IMR-90 (cell line): ENCODE data around the gene PLEKHH2. TPM values are rescaled to one million over a fixed set of nuclear protein-coding genes. Genes with fewer than 3 reads are reported as not detected.
A peak's percentile ranks its signal among the peaks of the same experiment; 100 is the strongest.

Source experiments
- ATAC-seq: fragments of 200-7000 bp; cut with Tn5 transposase; 2 replicates; pipeline ENCODE4 v1.9.1; 2020; ENCODE audit warnings: low read depth, mild to moderate bottlenecking, moderate library complexity
- BruUV-seq: library from RNA; stranded (reverse); fragments of 400-500 nt; replicated peaks from 2 replicates; lab custom pipeline; 2021; lab: Mats Ljungman, UMichigan
- CTCF ChIA-PET: fragments of 300-600 bp; formaldehyde crosslinking; extraction: SDS; loops from one replicate; lab custom pipeline; 2021; ENCODE audit warnings: antibody characterized with exemption; lab: Yijun Ruan, JAX
- POLR2A ChIA-PET: fragments of 300-600 bp; sonication (Branson Sonifier 250); formaldehyde crosslinking; loops from one replicate; lab custom pipeline; 2022; ENCODE audit warnings: antibody characterized with exemption; ENCODE audit not compliant: unreplicated experiment; lab: Charles Lee
- DNase-seq: peaks from one replicate; pipeline ENCODE4 v3.0.0; 2013
- H2AFZ ChIP-seq: replicated peaks from 2 replicates; pipeline ENCODE3; 2013; ENCODE audit warnings: low read length, mild to moderate bottlenecking; ENCODE audit not compliant: poor library complexity
- H2AK5ac ChIP-seq: 2 replicates; pipeline ENCODE4 v1.6.1; 2013; ENCODE audit warnings: low read depth, low read length, inconsistent platforms
- H2AK9ac ChIP-seq: replicated peaks from 2 replicates; pipeline ENCODE3; 2013; ENCODE audit warnings: mild to moderate bottlenecking, low read depth, low read length, moderate library complexity; ENCODE audit not compliant: poor library complexity
- H2BK120ac ChIP-seq: 2 replicates; pipeline ENCODE4 v1.6.1; 2013; ENCODE audit warnings: low read depth, low read length, inconsistent platforms
- H2BK15ac ChIP-seq: 3 replicates; pipeline ENCODE4 v1.6.1; 2013; ENCODE audit warnings: low read depth, low read length, inconsistent platforms
- H2BK20ac ChIP-seq: 2 replicates; pipeline ENCODE4 v1.6.1; 2013; ENCODE audit warnings: low read depth, mild to moderate bottlenecking, inconsistent platforms, low read length, moderate library complexity
- H2BK5ac ChIP-seq: 2 replicates; pipeline ENCODE4 v1.6.1; 2013; ENCODE audit warnings: mild to moderate bottlenecking, low read depth, low read length, inconsistent platforms; ENCODE audit not compliant: poor library complexity, severe bottlenecking
- H3K14ac ChIP-seq: replicated peaks from 2 replicates; pipeline ENCODE4 v1.6.1; 2013; ENCODE audit warnings: low read depth, low read length, inconsistent platforms
- H3K18ac ChIP-seq: 2 replicates; pipeline ENCODE4 v1.6.1; 2013; ENCODE audit warnings: low read depth, low read length, control low read depth
- H3K23ac ChIP-seq: 2 replicates; pipeline ENCODE4 v1.6.1; 2013; ENCODE audit warnings: low read depth, low read length, inconsistent platforms
- H3K27ac ChIP-seq: 2 replicates; pipeline ENCODE4 v1.5.1; 2013; ENCODE audit warnings: mild to moderate bottlenecking, control low read depth, low read length; ENCODE audit not compliant: insufficient read depth
- H3K27me3 ChIP-seq: 2 replicates; pipeline ENCODE4 v1.6.1; 2013; ENCODE audit warnings: low read length; ENCODE audit not compliant: control insufficient read depth, insufficient read depth
- H3K36me3 ChIP-seq: 2 replicates; pipeline ENCODE4 v1.6.1; 2013; ENCODE audit warnings: low read length, mixed read lengths; ENCODE audit not compliant: control insufficient read depth, insufficient read depth
- H3K4ac ChIP-seq: 2 replicates; pipeline ENCODE4 v1.6.1; 2013; ENCODE audit warnings: low read depth, low read length, inconsistent platforms
- H3K4me1 ChIP-seq: 2 replicates; pipeline ENCODE4 v1.6.1; 2013; ENCODE audit warnings: low read length, mixed read lengths; ENCODE audit not compliant: control insufficient read depth, insufficient read depth
- H3K4me2 ChIP-seq: 2 replicates; pipeline ENCODE4 v1.6.1; 2013; ENCODE audit warnings: low read depth, mild to moderate bottlenecking, control low read depth, low read length, moderate library complexity
- H3K4me3 ChIP-seq: 2 replicates; pipeline ENCODE4 v1.5.1; 2013; ENCODE audit warnings: low read depth, mild to moderate bottlenecking, control low read depth, low read length, moderate library complexity; ENCODE audit not compliant: insufficient read depth
- H3K56ac ChIP-seq: 2 replicates; pipeline ENCODE4 v1.6.1; 2013; ENCODE audit warnings: low read length, inconsistent platforms; ENCODE audit not compliant: insufficient read depth; ENCODE audit errors: extremely low read depth
- H3K79me1 ChIP-seq, 2 experiments: 2 replicates each; pipeline ENCODE4 v1.6.1; 2013; ENCODE audit warnings: low read length in 2 of 2, inconsistent platforms in 1 of 2, low read depth in 1 of 2
- H3K9ac ChIP-seq: 2 replicates; pipeline ENCODE4 v1.6.1; 2013; ENCODE audit warnings: low read depth, low read length, control low read depth
- H3K9me1 ChIP-seq: 2 replicates; pipeline ENCODE4 v1.6.1; 2013; ENCODE audit warnings: low read length, inconsistent platforms; ENCODE audit not compliant: insufficient read depth
- H3K9me3 ChIP-seq: 2 replicates; pipeline ENCODE4 v1.6.1; 2013; ENCODE audit warnings: low read length; ENCODE audit not compliant: control insufficient read depth, insufficient read depth
- H4K20me1 ChIP-seq: 2 replicates; pipeline ENCODE4 v1.6.1; 2013; ENCODE audit warnings: low read length, inconsistent platforms; ENCODE audit not compliant: insufficient read depth
- H4K5ac ChIP-seq: 2 replicates; pipeline ENCODE4 v1.6.1; 2013; ENCODE audit warnings: mild to moderate bottlenecking, low read depth, low read length, control low read depth
- H4K8ac ChIP-seq, 2 experiments: 2 replicates each; pipeline ENCODE4 v1.6.1; 2013; ENCODE audit warnings: low read depth in 2 of 2, low read length in 2 of 2, control low read depth in 1 of 2, inconsistent platforms in 1 of 2
- H4K91ac ChIP-seq: 2 replicates; pipeline ENCODE4 v1.6.1; 2013; ENCODE audit warnings: low read depth, low read length, inconsistent platforms; ENCODE audit not compliant: insufficient read depth
- BHLHE40 ChIP-seq: fragments of 150-350 bp; IDR thresholded peaks from 2 replicates; pipeline ENCODE4 v1.6.1; 2016; ENCODE audit warnings: mild to moderate bottlenecking, low read depth, low read length
- CHD1 ChIP-seq: IDR thresholded peaks from 2 replicates; pipeline ENCODE4 v1.6.1; 2012; ENCODE audit warnings: low read depth, low read length, improper control_type of control experiment
- FOS ChIP-seq: fragments of 150-350 bp; IDR thresholded peaks from 2 replicates; pipeline ENCODE4 v1.6.1; 2016; ENCODE audit warnings: low read depth, low read length
- MAFK ChIP-seq: IDR thresholded peaks from 2 replicates; pipeline ENCODE4 v1.6.1; 2012; ENCODE audit warnings: low read depth, low read length, improper control_type of control experiment
- MAZ ChIP-seq: IDR thresholded peaks from 2 replicates; pipeline ENCODE4 v1.6.1; 2012; ENCODE audit warnings: low read depth, mild to moderate bottlenecking, low read length, improper control_type of control experiment, moderate library complexity, borderline replicate concordance
- WGBS, 2 experiments: methylation state at CpG; one replicate each; pipeline versions ENCODE4 v1.1.5 to v1.1.7; 2013; ENCODE audit warnings: missing lambda C conversion rate in 2 of 2; ENCODE audit not compliant: insufficient read length in 1 of 2; ENCODE audit errors: extremely low coverage in 2 of 2; 5-methylcytosine and 5-hydroxymethylcytosine counted together
- dilution Hi-C: fragments of 300-500 bp; cut with HindIII; formaldehyde crosslinking; loops from one replicate; pipeline ENCODE4 v1.14.3; 2018; ENCODE audit warnings: low sequenced_read_pairs; ENCODE audit not compliant: unreplicated experiment
- in situ Hi-C: fragments of 300-500 bp; cut with MboI; formaldehyde crosslinking; loops from 3 replicates; pipeline ENCODE4 v1.14.3; 2019; ENCODE audit warnings: low sequenced_read_pairs, inconsistent platforms, mixed read lengths
- intact Hi-C: fragments of 100-400 bp; cut with micrococcal nuclease; formaldehyde crosslinking; loops from 2 replicates; pipeline ENCODE4 v1.10.0; 2022
- polyA plus RNA-seq, 3 experiments: library from polyadenylated mRNA; depleted of rRNA; stranded (reverse); fragments of >200 nt; gene quantifications; 2 replicates each; pipeline ENCODE4 v1.2.3, GENCODE V29; 2012; ENCODE audit warnings: low replicate concordance in 1 of 3
- total RNA-seq: library from RNA; depleted of rRNA; stranded (reverse); fragments of >200 nt; gene quantifications from 2 replicates; pipeline ENCODE4 v1.2.3, GENCODE V29; 2012
- TF ChIP-seq, protein P1 (sequence below): conservative IDR thresholded peaks from 2 replicates; pipeline ENCODE4 v1.5.1; 2012; ENCODE audit warnings: mild to moderate bottlenecking, low read depth, low read length, improper control_type of control experiment

Gene PLEKHH2
- total and polyA plus RNA-seq, 2 of the 4 experiments (the other 2 are of a cell fraction), result 2.0 to 3.3 TPM

DNA sequence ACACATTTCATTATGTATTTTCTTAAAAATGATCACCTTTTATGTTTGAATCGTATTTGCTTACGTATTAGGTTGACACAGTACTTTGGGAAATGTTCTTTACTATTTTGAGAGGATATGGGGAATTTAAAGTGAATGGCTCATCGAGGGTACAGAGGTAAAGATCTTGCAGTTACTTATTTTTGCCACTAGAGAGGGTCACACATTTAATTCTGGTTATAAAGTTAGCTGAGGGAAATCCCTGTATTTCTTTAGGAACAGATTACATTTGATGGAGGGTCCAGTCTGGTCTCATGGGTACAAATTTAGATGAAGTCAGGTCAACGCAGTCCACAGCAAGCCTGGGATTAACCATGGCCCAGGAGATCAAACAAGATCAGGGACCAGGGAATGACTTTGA, 161.2 kb downstream of the PLEKHH2 start:
- intact Hi-C loops (no loop called here), dilution Hi-C loops (no loop called here), in situ Hi-C loops (no loop called here)
- no peak overlapping the region for H3K4me2 ChIP-seq
- ATAC-seq (no peak), DNase-seq (no peak)
- TF ChIP-seq, protein P1, sequence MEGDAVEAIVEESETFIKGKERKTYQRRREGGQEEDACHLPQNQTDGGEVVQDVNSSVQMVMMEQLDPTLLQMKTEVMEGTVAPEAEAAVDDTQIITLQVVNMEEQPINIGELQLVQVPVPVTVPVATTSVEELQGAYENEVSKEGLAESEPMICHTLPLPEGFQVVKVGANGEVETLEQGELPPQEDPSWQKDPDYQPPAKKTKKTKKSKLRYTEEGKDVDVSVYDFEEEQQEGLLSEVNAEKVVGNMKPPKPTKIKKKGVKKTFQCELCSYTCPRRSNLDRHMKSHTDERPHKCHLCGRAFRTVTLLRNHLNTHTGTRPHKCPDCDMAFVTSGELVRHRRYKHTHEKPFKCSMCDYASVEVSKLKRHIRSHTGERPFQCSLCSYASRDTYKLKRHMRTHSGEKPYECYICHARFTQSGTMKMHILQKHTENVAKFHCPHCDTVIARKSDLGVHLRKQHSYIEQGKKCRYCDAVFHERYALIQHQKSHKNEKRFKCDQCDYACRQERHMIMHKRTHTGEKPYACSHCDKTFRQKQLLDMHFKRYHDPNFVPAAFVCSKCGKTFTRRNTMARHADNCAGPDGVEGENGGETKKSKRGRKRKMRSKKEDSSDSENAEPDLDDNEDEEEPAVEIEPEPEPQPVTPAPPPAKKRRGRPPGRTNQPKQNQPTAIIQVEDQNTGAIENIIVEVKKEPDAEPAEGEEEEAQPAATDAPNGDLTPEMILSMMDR, result peak; percentile 27; the same call in 1 of the 2 replicates
- no peak for TF ChIP-seq FOS
- no peak for TF ChIP-seq BHLHE40
- TF ChIP-seq MAFK, result no peak
- no peak for TF ChIP-seq CHD1
- no peak for TF ChIP-seq MAZ
- H3K36me3 ChIP-seq, result peaks cover 4% of the 10 kb centered on the region
- no peak overlapping the region for H3K18ac ChIP-seq
- H2BK20ac ChIP-seq, result no peak overlapping the region
- no peaks in the 10 kb centered on the region for H3K9me3 ChIP-seq
- H2BK5ac ChIP-seq, result no peak overlapping the region
- H3K4me3 ChIP-seq, result no peak overlapping the region
- no peaks in the 10 kb centered on the region for H3K4me1 ChIP-seq
- no peaks in the 10 kb centered on the region for H4K20me1 ChIP-seq
- H3K4ac ChIP-seq, result no peak overlapping the region
- no peak overlapping the region for H3K23ac ChIP-seq
- H3K56ac ChIP-seq, result no peak overlapping the region
- CTCF ChIA-PET, result interaction anchor here (0.6 kb wide), 1 partner anchor 22 kb away, joined by 3 read pairs; no protein-coding TSS in a partner anchor
- no peak overlapping the region for H2BK120ac ChIP-seq
- no peak overlapping the region for H2AK9ac ChIP-seq
- H4K91ac ChIP-seq, result no peak overlapping the region
- no peak overlapping the region for H4K5ac ChIP-seq
- 80% methylated on average over 1 of the region's 4 CpGs; no CpG with 5 or more reads in 1 of the 2 experiments for WGBS, 2 experiments
- H3K79me1 ChIP-seq, result no peaks in the 10 kb centered on the region
- no peak overlapping the region for H3K9ac ChIP-seq
- no peak overlapping the region for H4K8ac ChIP-seq
- H2AFZ ChIP-seq, result no peak overlapping the region
- no peaks in the 10 kb centered on the region for H3K27me3 ChIP-seq
- H2BK15ac ChIP-seq, result no peak overlapping the region
- H3K9me1 ChIP-seq, result no peaks in the 10 kb centered on the region
- no TSS peak for BruUV-seq
- no peak overlapping the region for H3K27ac ChIP-seq
- no peak overlapping the region for H3K14ac ChIP-seq
- POLR2A ChIA-PET, result no interaction called here
- no peak overlapping the region for H2AK5ac ChIP-seq
